Activated gamma-delta T cell treated with anti-CD3 and anti-CD28 coated beads, Interleukin-2, amount 50 U/mL, for 16 hours (primary cell): ENCODE data around the gene VWA5A.
"Not testable (repeated sequence)": the region's sequence is repeated elsewhere in the genome, so short reads cannot be mapped to it uniquely, and the experiment has no call there.

ENCODE experiments used
- DNase-seq: peaks from one replicate; pipeline ENCODE4 v3.0.0-alpha.2; 2020; ENCODE audit warnings: low read depth

Gene VWA5A

DNA sequence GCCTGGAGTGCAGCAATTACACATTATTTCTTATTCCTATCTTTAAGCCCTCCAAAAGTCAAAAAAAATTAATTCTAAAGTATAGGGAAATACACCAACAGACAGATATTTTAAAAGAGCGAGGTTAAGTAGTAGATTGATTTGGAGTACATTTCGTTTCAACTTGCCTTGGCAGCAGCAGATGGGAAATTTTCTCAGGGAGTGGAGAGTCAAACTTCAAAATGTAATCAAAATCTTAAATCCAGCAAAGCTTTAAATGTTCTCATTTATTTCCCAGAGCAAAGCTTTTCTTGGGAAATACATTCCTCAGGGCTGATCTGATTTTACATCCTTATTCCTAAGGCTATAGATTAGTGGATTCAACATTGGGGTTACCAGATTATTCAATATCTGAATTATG, 21.9 kb upstream of the VWA5A start:
- no peak for DNase-seq

DNA sequence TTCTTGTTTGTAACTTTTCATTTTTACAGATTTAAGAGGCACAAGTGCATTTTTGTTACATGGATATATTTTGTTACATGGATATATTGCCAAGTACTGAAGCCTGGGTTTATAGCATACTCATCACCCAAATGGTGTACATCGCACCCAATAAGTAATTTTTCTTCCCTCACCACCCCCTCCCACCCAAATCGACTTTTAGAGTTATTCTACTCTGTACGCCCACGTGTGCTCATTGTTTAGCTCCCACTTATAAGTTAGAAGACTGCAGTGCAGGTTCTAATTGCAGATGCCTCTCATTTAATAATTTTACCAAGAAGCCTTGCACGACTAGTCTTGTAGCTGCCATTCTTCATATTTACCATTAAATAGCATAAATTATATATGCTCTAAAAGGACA, 20.5 kb upstream of the VWA5A start:
- no peak for DNase-seq

DNA sequence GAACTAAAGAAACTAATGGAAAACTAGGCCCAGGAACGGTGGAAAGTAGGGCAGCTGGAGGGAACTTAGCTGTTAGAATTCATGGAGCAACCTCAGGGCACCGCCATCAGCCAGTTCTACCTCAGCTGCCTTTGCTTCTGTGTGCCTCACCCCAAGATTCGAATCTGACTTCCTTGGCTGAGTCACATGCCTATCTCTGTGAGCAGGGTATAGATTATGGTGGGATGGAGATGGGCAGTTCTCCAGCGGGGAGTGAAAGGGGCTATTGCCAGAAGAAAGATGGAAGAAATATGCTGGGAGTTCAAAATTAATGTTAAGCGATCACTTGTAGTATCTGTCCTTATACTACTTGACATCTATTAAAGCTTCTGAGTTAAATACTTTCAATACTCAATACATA, 18.9 kb upstream of the VWA5A start:
- DNase-seq = no peak

DNA sequence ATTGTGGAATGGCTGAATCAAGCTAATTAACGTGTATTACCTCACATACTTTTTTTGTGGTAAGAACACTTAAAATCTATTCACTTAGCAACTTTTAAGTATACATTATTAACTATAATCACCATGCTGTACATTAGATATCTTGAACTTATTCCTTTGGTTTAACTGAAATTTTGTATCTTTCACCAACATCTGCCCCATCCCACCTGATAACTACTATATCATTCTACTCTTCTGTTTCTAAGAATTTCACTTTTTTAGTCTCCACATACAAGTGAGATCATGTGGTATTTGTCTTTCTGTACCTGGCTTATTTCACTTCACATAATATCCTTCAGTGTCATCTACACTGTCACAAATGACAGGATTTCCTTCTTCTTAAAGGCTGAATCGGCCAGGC, 17.1 kb upstream of the VWA5A start:
- no peak for DNase-seq

DNA sequence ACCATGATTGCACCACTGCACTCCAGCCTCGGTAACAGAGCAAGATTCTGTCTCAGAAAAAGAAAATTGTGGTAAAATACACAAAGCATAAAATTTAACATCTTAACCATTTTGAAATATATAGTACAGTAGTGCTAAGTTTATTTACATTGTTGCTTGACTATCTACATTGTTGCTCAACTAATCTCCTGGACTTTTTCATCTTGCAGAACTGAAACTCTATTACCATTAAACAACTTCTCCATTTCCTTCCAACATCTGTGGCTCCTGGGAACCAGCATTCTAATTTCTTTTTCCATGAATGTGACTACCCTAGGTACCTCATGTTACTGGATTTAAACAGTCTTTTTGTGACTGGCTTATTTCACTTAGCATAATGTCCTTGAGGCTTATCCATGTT, 13.5 kb upstream of the VWA5A start:
- no peak for DNase-seq

DNA sequence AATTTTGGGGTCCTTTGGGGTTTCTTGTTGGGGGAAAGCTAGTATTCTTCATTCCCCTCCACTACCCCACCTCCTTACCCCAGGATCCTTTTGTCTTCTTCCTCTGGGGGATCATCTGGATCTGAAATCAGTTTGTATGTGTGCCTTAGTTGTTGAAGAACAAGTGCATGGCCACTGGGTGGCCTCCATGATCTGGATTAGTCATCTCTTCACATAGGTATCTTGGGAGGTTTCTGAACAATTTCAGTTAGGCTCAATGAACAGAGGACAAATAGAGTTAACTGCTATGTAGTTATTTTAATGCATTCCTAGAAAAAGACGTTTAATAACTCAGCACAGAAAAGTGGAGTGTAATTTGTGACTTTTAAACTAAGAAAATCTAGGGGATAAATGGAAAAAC, 7.1 kb upstream of the VWA5A start:
- DNase-seq = no peak

DNA sequence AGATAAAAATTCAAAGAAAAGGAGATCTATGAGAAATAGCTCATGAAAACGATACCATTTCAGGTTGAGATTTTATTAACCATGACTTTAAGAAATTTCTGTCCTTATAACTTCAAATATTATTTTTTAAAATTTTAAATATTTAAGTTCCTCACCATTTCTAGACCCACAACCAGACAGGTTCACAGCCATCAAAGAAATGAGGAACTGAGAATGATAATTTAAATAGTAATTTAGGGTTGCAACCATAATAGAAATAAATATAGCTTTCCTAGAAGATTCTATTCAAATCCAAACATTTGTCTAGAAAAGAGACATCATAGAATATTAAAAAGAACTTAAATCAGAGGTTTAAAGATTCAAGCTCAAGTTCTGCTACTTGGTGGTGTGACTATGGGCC, 5.9 kb upstream of the VWA5A start:
- no peak for DNase-seq

DNA sequence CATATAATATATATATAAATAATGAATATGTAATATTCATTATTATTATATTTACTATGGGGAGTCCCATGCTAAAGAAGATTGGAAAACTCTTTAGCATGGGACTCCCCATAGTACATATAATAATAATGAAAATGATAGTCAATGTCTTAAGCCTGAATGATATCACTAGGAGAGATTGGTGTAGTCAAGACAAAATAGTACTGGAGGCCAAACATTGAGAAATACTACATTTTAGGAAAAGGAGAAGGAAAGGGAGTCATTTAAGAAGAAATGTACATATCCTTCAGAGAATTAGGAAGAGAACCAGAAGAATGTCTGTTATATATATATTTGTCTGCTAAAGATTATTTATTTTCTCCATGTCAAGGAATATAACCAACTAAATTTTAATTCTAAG, 5.0 kb upstream of the VWA5A start:
- no peak for DNase-seq

DNA sequence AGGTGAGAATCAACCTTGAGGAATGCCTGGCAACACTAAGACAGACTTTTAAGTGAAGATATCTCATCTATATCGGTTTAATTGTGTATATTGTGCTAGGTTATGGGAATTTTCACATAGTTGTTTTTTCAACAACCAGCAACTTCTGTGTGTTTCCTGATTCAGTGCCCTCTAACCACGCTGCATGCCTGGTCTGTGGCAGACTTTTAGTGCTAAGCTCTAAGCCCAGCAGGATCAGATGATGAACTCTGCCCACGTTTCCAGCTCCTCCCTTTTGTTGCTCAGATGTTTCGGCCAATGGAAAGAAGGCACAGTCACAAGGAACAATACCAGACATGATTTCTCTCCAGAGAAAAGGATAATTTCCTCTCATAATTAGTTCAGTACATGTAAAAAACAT, 1.4 kb upstream of the VWA5A start:
- DNase-seq = no peak

DNA sequence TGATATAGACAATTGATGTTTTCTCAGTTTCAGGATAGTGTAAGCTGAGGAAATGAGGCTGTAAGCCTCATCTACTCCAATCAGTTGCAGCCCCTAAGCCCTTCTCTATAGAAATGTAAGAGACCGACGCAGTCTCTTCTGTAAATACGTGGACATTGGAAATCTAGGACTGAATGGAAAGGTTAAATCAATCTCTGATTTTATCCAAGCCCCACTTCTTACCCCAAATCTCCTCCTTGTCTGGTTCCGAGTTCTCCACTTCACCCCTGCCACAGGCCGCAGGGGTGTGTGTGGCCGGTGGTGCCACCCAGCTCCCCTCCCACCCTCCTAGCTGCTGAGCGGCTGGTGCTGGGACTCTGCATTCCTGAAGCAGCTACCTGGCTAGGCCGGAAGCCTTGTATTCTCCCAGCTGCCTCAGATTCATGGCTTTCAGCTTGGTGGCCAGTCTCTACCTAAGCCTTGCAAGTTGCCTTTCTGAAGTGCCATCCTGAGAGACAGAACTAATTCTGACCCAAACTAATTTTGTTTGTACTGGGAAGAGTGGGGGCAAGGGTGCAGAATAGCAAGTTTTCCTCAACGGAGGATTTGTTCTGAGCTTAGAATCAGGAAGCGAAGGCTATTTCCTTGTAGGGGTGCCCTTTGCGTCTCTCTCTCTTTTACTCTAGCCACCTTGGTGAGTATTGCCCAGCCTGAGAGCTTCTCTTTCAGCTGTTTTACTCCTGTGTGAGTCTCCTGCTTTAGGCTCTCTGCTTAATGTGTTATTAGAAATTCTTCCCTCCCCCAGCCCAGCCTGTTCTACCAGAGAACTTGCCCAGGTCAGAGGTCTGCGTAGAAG, 749 bp downstream of the VWA5A start:
- no peak for DNase-seq

DNA sequence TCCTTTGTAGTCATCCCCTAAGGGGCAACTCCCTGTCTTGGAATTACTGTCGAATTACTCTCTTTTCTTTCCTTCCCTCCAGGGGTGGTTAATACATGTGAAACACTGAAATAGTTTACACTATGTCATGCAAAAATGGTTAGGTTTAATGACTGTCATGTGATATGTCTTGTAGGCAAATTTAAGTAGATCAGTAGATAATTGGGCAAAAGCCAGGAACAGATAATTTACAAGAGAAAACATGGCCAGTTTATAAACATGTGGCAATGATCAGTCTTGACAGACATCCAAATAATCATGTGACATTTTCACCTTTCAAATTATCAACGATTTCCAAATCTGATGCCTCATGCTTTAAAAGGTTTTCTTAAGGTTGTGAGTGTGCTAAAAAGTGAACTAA, 3.9 kb downstream of the VWA5A start:
- no peak for DNase-seq

DNA sequence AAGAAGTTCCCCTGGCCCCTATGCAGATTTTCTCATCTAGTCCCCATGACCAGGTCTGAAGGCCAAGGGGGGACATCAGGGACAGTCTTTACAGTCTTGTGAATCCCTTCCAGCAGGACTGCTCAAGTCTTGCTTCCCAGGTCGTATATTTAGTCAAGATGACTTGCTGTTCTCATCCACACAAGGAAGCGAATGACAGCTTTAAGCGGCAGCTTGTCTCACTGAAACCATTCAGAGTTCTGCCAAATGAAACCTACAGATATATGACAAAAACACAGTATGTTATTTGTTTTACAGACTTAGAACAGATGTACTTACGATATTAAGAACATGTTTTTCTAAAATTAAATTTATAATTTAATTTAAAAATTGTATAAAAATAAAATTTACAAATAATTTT, 5.6 kb downstream of the VWA5A start:
- DNase-seq = no peak

DNA sequence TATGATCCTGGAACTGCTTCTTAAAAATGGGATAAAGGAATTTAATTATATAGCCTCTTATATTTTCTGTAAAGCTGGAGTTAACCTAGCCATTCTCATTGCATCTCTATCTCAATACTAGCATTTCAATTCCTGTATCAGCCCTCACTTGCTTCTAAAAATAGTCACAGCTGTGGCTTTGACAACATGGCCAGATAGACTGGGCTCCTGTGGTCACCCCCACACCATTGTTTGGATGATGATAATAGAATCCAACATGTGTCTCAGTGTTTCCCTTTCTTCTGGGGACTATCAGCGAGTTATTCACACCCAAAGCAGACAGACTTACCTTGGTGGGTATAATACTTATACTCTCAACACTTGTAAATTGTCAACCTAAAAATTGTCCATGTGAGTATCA, 6.9 kb downstream of the VWA5A start:
- DNase-seq = no peak

DNA sequence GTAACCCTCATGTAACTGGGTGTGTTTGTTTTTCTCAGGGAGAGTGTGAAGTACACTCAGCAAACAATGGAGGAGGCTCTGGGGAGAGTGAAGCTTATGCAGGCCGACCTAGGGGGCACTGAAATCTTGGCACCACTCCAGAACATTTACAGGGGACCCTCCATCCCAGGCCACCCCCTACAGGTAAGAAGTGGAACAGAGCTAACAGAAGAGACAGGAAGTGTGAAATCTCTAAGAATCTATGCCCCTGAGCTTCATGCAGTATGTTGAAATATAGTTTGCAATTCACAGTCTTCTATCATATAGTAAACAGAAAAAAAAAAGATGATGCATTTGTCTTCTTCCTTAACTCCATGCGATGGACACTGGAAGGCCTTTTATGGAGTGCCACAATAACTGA, 8.4 kb downstream of the VWA5A start:
- no peak for DNase-seq

DNA sequence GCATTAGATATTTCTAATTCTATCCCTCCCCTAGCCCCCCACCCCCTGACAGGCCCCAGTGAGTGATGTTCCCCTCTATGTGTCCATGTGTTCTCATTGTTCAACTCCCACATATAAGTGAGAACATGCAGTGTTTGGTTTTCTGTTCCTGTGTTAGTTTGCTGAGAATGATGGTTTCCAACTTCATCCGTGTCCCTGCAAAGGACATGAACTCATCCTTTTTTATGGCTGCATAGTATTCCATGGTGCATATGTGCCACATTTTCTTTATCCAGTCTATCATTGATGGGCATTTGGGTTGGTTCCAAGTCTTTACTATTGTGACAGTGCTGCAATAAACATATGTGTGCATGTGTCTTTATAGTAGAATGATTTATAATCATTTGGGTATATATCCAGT, 11.9 kb downstream of the VWA5A start:
- not testable (repeated sequence) for DNase-seq

DNA sequence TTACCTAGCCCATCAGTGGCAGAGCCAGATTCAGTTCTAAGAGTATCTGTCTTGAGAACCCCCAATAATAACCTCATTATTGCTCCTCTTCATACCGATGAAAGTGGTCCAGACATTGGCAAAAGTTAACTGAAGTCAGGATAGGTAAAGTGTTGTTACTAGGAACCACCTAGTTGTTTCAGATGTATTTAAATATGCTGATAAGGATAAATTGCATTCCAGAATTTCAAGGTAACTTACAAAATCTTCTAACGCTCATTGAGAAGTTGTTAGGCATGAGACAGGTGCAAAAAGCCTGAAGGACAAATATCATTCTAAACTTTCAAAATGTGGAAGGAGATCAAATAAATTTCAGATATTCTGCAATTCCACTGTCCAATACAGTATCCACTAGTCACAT, 27.8 kb downstream of the VWA5A start:
- no peak for DNase-seq

DNA sequence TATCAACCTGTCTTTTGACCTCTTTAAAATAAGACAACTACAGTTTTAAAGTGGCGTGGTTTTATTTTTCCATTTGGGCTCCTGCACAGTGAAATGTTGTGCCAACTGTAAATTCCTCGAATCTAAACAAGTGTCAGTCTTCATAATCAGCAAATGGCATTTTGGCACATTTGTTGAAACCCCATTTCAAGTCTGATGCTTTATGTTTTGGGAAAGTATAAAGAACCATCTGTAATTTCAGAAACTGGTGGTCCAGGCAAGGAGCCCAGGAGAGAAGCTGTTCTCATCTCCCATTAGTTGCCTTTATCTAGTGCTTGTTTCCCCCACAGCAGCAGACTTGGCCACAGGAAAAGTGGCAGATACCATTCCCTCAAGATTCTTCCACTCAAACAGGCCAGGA, 32.7 kb downstream of the VWA5A start:
- DNase-seq = no peak

DNA sequence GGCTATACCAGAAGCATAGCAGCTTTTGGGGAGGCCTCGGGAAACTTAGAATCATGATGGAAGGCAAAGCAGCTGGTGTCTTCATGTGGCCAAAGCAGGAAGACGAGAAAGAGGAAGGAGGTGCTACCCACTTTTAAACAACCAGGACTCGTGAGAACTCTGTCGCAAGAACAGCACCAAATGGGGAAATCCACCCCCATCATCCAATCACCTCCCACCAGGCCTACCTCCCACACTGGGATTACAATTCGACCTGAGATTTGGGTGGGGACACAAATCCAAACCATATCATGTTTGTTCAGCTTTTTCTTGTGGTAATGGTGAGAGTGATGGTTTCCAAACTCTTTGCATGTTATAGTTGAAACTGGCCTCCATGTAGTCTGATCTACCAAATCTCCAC, 35.4 kb downstream of the VWA5A start:
- DNase-seq = no peak

DNA sequence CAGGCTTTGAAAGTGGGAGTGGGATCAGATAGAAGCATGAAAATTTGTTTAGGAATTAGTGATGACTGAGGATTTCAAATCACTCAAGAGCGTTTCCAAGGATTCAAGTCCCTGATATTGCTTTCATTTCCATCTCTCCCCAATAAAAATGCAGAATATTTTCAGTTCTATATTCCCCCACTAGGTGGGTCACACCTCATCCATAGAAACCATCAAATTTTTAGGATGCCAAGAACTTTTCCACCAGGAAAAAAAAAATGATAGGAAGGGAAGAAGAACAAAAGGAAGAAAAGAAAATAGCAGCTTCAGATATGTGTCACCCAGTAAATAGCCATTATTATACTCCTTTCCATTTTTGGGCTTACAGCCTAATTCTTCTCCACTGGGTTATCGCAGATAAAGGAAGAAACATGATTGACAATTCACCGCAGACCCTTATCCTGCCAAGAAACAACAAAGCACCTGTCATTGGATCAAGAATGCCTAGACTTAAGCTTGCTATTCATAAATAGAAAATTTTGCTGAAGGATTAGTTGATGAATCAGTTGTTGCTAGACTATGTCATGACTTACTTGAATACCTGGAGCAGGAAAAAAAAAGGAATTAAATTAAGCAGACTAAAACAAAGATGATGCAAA, 37.6 kb downstream of the VWA5A start:
- DNase-seq = no peak

DNA sequence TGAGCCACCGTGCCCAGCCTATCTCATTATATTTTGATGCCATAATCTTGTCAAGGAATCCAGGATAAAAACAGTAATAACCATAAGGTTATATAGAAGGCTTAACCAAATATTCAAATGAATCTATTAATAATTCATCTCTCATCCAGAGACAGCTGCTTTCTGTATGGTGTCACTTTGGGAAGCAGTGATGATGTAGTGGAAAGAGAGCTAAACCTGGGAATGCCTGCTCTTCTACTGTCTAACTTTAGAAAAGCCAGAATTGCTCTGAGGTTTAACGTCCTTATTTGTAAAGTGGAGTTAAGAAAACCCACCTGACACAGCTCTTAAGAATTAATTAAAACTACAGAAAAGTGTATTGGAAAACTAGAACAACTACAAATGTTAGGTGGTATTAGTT, 38.6 kb downstream of the VWA5A start:
- no peak for DNase-seq

DNA sequence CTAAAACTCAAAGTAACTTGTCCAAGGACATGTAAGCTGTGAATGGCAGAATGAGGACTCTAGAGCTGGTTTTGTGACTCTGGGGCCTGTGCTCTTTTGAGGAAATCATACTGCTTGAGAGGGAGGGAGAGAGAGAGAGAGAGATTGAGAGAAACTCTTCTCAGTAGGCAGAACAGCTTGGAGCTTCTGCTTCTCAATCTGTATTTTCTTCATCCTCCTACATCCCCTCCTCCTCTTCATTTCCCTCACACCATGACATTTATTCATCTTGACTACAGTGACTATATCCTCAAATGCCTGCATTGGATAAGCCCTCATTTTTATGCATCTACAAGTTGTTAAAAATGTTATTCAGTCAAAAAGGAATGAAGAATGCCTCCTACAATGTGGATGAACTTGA, 44.2 kb downstream of the VWA5A start:
- DNase-seq = no peak

DNA sequence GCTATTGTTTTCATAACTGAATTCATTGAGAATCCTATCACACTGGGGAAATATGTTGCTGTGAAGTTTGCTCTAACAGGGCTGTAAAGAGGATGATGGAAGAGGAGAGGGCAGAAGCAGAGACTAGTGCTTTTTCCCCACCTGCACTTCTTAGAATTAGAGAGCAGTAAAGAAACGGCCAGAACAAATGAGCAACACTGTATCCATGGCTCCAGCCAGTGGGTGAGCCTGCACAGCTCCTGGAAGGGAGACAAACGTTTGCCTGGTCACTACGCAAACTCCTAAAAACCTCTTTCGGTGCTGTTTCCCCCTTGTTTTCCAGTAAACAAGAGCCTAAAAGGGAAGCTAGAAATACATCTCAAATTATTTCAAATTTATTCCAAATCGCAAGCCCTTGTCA, 45.7 kb downstream of the VWA5A start:
- no peak for DNase-seq

DNA sequence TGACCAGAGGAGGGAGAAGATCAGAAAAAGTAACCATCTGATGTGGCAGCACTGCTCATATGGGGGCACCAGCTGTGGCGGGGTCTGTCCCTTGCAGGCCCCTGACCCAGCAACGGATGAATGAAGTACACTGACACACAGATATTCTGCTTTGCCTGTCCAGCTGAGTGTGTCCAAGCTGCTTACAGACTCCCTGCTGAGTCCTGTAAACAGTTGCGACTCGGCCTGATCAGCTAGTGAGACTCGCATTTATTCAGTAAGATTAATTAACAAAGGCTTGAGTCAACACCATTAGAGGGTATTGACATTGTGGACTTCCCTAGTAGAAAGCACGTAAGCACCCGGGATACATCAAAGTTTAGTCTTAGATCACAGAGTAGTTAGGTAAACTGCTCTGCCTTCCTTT, 52.6 kb downstream of the VWA5A start:
- no peak for DNase-seq

DNA sequence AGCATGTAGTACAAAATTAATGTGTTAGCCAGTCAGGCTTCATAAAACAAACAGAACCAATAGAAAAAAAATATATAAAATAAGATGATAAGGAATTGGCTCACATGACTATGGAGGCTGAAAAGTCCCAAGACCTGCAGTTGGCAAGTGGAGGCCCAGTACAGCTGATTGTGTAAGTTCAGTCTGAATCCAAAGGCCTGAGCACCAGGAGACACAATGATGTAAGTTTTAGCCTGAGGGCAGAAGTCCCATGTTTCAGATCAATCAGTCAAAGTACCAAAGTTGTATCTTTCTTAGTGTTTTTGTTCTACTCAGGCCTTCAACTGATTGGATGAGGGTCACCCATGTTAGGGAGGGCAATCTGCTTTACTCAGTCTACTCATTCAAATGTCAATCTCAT, 53.5 kb downstream of the VWA5A start:
- DNase-seq = no peak
